ENCODE measurements around the gene KCNA3. TPM values are rescaled to one million over a fixed set of nuclear protein-coding genes. Genes with fewer than 3 reads are reported as not detected.

The KCNA3 gene
- total and polyA plus RNA-seq, 2 of the 8 experiments (the other 6 are each of a cell fraction or from before 2014, with no cell fraction given) = 0.95 to 1.1 TPM

- TF ChIP-seq MAX (IDR thresholded peaks at IDR 0.05) = peak; percentile 70
- TF ChIP-seq CBX8 (IDR thresholded peaks at IDR 0.05; ENCODE audit: borderline replicate concordance, low read depth, low read length) = no peak
Measured at GRCh38 chr1:110630839-110631663, 43.7 kb downstream of the KCNA3 start (continued).
